BJ (cell line): ENCODE measurements around the gene KCTD1. TPM values are rescaled to one million over a fixed set of nuclear protein-coding genes. Genes with fewer than 3 reads are reported as not detected.
A peak's percentile ranks its signal among the peaks of the same experiment; 100 is the strongest.

Experiments used
- CTCF ChIA-PET: fragments of 350-600 bp; formaldehyde crosslinking; extraction: SDS; loops from one replicate; lab custom pipeline; 2021; ENCODE audit warnings: antibody characterized with exemption, inconsistent platforms; lab: Yijun Ruan, JAX
- POLR2A ChIA-PET: fragments of 300-600 bp; sonication (Branson Sonifier 250); formaldehyde crosslinking; extraction: SDS; loops from one replicate; lab custom pipeline; 2021; ENCODE audit warnings: antibody characterized with exemption; lab: Charles Lee
- DNase-seq: peaks from one replicate; pipeline ENCODE4 v3.0.0-alpha.2; 2011; ENCODE audit warnings: low read depth
- H3K27me3 ChIP-seq: 2 replicates; pipeline ENCODE4 v1.6.0; 2011; ENCODE audit warnings: low read length; ENCODE audit not compliant: control insufficient read depth, insufficient read depth
- H3K36me3 ChIP-seq: 2 replicates; pipeline ENCODE4 v1.5.1; 2011; ENCODE audit warnings: low read length; ENCODE audit not compliant: control insufficient read depth, insufficient read depth
- H3K4me3 ChIP-seq: 2 replicates; pipeline ENCODE4 v1.5.1; 2011; ENCODE audit warnings: low read depth, mild to moderate bottlenecking, control low read depth, low read length
- CTCF ChIP-seq: IDR thresholded peaks from 2 replicates; pipeline ENCODE4 v1.5.1; 2011; ENCODE audit warnings: low read depth, mild to moderate bottlenecking, control low read depth, inconsistent platforms, low read length, moderate library complexity; ENCODE audit not compliant: insufficient read depth
- polyA plus RNA-seq: library from polyadenylated mRNA; depleted of rRNA; stranded (reverse); fragments of >200 nt; gene quantifications from 2 replicates; pipeline ENCODE4 v1.2.3, GENCODE V29; 2011
- small RNA-seq: library from RNA; depleted of rRNA; stranded (forward); fragments of <200 nt; gene quantifications from one replicate; pipeline ENCODE3, GENCODE V24; 2012; ENCODE audit warnings: low replicate concordance, low read depth; ENCODE audit not compliant: insufficient read length

The KCTD1 gene
- polyA plus RNA-seq, 1 experiment, result 9.6 TPM

GRCh38 chr18:26406854-26407517 is 141.4 kb downstream of the KCTD1 start:
- POLR2A ChIA-PET, result no interaction called here
- Histone ChIP-seq H3K27me3 (peaks cover 1% of the 10 kb centered on the region; the same call in 1 of the 2 replicates), H3K36me3 (no peaks in the 10 kb centered on the region), H3K4me3 (no peak overlapping the region)
- no peak for TF ChIP-seq CTCF
- CTCF ChIA-PET, result interaction anchor here (0.9 to 4.6 kb wide), 3 partner anchors 217 to 246 kb away, joined by 3 to 22 read pairs (median 18); no protein-coding TSS in a partner anchor
- no peak for DNase-seq

- no peaks in the 10 kb centered on the region for H3K36me3 ChIP-seq
- no peak for DNase-seq
- ChIA-PET POLR2A (no interaction called here), CTCF (interaction anchor here (0.8 to 4.6 kb wide), 13 partner anchors 10 to 247 kb away, joined by 3 to 29 read pairs (median 5); partner anchors contain the start of gene KCTD1)
- peaks cover 1% of the 10 kb centered on the region; the same call in 1 of the 2 replicates for H3K27me3 ChIP-seq
- H3K4me3 ChIP-seq, result no peak overlapping the region
- no peak for TF ChIP-seq CTCF
These were observed 142.0 kb downstream of the KCTD1 start for GRCh38 chr18:26406324-26406723.

GRCh38 chr18:26405190-26405801 is 143.1 kb downstream of the KCTD1 start:
- ChIA-PET CTCF (interaction anchor here (0.7 to 4.6 kb wide), 24 partner anchors 11 to 1183 kb away, joined by 3 to 29 read pairs (median 4); partner anchors contain the start of gene KCTD1), POLR2A (no interaction called here)
- Histone ChIP-seq H3K27me3 (peaks cover 1% of the 10 kb centered on the region; the same call in 1 of the 2 replicates), H3K36me3 (no peaks in the 10 kb centered on the region), H3K4me3 (no peak overlapping the region)
- TF ChIP-seq CTCF, result peak; percentile 66
- DNase-seq, result no peak

Small RNAs within 50 kb of the gene (small RNA-seq; reads per million reads assigned to genes)
- not detected for gene MIR8057
